Muscle of arm (tissue), 14 donors: Measurements from ENCODE around the gene LIN54. TPM values are rescaled to one million over a fixed set of nuclear protein-coding genes. Genes with fewer than 3 reads are reported as not detected.
A peak's percentile ranks its signal among the peaks of the same experiment; 100 is the strongest.
"Not testable (repeated sequence)": the region's sequence is repeated elsewhere in the genome, so short reads cannot be mapped to it uniquely, and the experiment has no call there.

Experiments used
- DNase-seq: peaks from one replicate; pipeline ENCODE4 v3.0.0-alpha.2; 2013
- long read RNA-seq, 11 donors: transcript quantifications; one replicate each; lab custom pipeline, GENCODE V29; 2026
- polyA plus RNA-seq, 12 donors: library from polyadenylated mRNA; unstranded; fragments of 120-200 nt; gene quantifications; one replicate each; pipeline ENCODE4 v1.2.1, GENCODE V29; 2013; ENCODE audit not compliant: insufficient read length in 12 of 12

Gene LIN54
- 10 to 100 TPM in 7 of 12 donors, 1 to 10 TPM in 4, not detected in 1; 7.2 to 13.0 (median 10.6) TPM for polyA plus RNA-seq
- long read RNA-seq, donor 1: 0 reads
- long read RNA-seq, donor 2, partial matches to known transcripts: 111 of 194 reads
- long read RNA-seq, donor 2, other reads (novel, unspliced or antisense): 82 of 194 reads
- long read RNA-seq, donor 3, partial matches to known transcripts: 0 of 1 reads
- long read RNA-seq, donor 3, other reads (novel, unspliced or antisense): 0 of 1 reads
- long read RNA-seq, donor 4: 0 reads
- long read RNA-seq, donor 5: 0 reads
- long read RNA-seq, donor 6, partial matches to known transcripts: 9 of 9 reads
- long read RNA-seq, donor 6, other reads (novel, unspliced or antisense): 0 of 9 reads
- long read RNA-seq, donor 7: 0 reads
- long read RNA-seq, donor 8, partial matches to known transcripts: 13 of 13 reads
- long read RNA-seq, donor 8, other reads (novel, unspliced or antisense): 0 of 13 reads
- long read RNA-seq, donor 9: 0 reads
- long read RNA-seq, donor 10: 0 reads
- long read RNA-seq, donor 11: 0 reads

- peak; percentile 51 for DNase-seq
These were observed at the start of gene LIN54 for GRCh38 chr4:83010522-83011318. Gene LIN54 (minus strand): TSS chr4:83010823. CDS start chr4:82984844, 25,979 bp downstream.

GRCh38 chr4:83054928-83055327 lies 44.3 kb upstream of the LIN54 start:
- no peak for DNase-seq

- DNase-seq: not testable (repeated sequence)
These were observed 38.2 kb upstream of the LIN54 start for GRCh38 chr4:83048781-83049180.

GRCh38 chr4:83046693-83047473 lies 36.3 kb upstream of the LIN54 start:
- DNase-seq: no peak

- no peak for DNase-seq
These were observed 33.3 kb upstream of the LIN54 start for GRCh38 chr4:83043801-83044407.

- not testable (repeated sequence) for DNase-seq
These were observed 32.5 kb upstream of the LIN54 start for GRCh38 chr4:83043157-83043556.

GRCh38 chr4:83040269-83040668 lies 29.6 kb upstream of the LIN54 start:
- DNase-seq: no peak

- DNase-seq: no peak
These were observed 26.5 kb upstream of the LIN54 start for GRCh38 chr4:83036991-83037665.

GRCh38 chr4:83034630-83035494 lies 24.2 kb upstream of the LIN54 start, which contains the start of gene COPS4:
Gene COPS4 (plus strand): TSS chr4:83035183. CDS start chr4:83035225, 42 bp downstream.
- peak; percentile 99 for DNase-seq

GRCh38 chr4:83029688-83030087 lies 19.1 kb upstream of the LIN54 start:
- DNase-seq: no peak

- DNase-seq: no peak
These were observed 18.4 kb upstream of the LIN54 start for GRCh38 chr4:83028976-83029375.

- no peak for DNase-seq
These were observed 14.9 kb upstream of the LIN54 start for GRCh38 chr4:83025563-83025962.

- no peak for DNase-seq
These were observed 13.6 kb upstream of the LIN54 start for GRCh38 chr4:83024233-83024632.

GRCh38 chr4:83023599-83023998 lies 13.0 kb upstream of the LIN54 start:
- DNase-seq: not testable (repeated sequence)

- DNase-seq: no peak
These were observed 12.3 kb upstream of the LIN54 start for GRCh38 chr4:83022724-83023450.

- no peak for DNase-seq
These were observed 9.3 kb upstream of the LIN54 start for GRCh38 chr4:83019794-83020494.

- no peak for DNase-seq
These were observed 3.3 kb upstream of the LIN54 start for GRCh38 chr4:83013902-83014301.

- no peak for DNase-seq
These were observed 2.8 kb upstream of the LIN54 start for GRCh38 chr4:83013420-83013867.
